Measurements from ENCODE around the gene CASP9. TPM values are rescaled to one million over a fixed set of nuclear protein-coding genes. Genes with fewer than 3 reads are reported as not detected.
A peak's percentile ranks its signal among the peaks of the same experiment; 100 is the strongest.
"Not testable (repeated sequence)": the region's sequence is repeated elsewhere in the genome, so short reads cannot be mapped to it uniquely, and the experiment has no call there.

CASP9 gene
- total RNA-seq, 4 donors from 2014 or later = 7.4 to 34.0 (median 26.2) TPM

DNA sequence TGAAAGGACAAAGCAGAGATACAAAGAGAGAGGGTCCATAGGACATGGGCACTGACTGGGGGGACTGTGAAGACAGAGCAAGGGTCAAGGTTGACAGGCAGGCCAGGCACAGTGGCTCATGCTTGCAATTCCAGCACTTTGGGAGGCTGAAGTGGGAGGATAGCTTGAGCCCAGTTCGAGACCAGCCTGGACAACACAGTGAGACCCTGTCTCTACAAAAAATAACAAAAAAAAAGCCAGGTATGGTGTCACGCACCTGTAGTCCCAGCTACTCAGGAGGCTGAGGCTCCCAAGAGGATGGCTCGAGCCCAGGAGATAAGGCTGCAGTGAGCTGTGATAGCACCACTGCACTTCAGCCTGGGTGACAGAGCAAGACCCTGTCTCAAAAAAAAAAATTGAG, 4.4 kb downstream of the CASP9 start:
- Histone ChIP-seq H3K4me1 (peaks cover 0 to 11% (median 2%) of the 10 kb centered on the region in 4 donors), H3K4me3 (no peak overlapping the region), H3K36me3 (peaks cover 0 to 16% (median 0%) of the 10 kb centered on the region in 3 donors), H3K9me3 (no peaks in the 10 kb centered on the region), H3K27me3 (no peaks in the 10 kb centered on the region), H3K27ac (no peak overlapping the region)
- TF ChIP-seq POLR2A (IDR thresholded peaks at IDR 0.05) = no peak
- TF ChIP-seq, protein P1, sequence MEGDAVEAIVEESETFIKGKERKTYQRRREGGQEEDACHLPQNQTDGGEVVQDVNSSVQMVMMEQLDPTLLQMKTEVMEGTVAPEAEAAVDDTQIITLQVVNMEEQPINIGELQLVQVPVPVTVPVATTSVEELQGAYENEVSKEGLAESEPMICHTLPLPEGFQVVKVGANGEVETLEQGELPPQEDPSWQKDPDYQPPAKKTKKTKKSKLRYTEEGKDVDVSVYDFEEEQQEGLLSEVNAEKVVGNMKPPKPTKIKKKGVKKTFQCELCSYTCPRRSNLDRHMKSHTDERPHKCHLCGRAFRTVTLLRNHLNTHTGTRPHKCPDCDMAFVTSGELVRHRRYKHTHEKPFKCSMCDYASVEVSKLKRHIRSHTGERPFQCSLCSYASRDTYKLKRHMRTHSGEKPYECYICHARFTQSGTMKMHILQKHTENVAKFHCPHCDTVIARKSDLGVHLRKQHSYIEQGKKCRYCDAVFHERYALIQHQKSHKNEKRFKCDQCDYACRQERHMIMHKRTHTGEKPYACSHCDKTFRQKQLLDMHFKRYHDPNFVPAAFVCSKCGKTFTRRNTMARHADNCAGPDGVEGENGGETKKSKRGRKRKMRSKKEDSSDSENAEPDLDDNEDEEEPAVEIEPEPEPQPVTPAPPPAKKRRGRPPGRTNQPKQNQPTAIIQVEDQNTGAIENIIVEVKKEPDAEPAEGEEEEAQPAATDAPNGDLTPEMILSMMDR (IDR thresholded peaks at IDR 0.05) = no peak
- peak in 1 of 3 donors; percentile 27 for DNase-seq

DNA sequence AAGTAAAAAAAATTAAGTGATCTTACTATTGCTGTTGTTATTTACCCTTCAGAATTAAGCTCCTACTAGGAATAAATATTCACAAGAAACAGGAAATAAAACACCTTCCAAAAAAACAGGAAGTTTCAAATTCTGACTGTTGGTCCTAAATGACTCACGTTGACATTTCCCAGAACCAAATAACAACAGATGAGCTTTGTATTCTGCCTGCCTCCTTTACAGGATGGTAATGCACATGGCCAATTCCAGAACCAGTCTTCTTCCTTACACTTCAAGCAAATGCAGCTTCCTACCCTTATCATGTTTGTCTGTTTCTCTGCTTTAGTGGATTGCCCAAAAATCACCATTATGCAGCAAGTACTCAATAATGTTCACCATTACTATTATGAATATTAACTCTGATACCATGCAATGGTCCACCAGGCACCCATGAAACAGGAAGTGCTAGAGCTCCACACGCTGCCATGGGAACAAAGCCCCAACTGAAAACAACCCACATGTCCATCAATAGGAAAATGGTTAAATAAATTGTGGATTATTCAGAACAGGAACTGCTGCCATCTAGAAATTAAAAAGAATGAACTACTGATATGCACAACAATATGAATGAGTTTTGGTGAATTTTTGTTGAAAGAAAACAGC, 8.9 kb downstream of the CASP9 start:
- DNase-seq = peak in 1 of 3 donors; percentile 6
- Histone ChIP-seq H3K27ac (no peak overlapping the region), H3K27me3 (no peaks in the 10 kb centered on the region), H3K4me1 (peaks cover 0 to 5% (median 0%) of the 10 kb centered on the region in 4 donors), H3K9me3 (no peaks in the 10 kb centered on the region), H3K36me3 (peaks cover 0 to 28% (median 0%) of the 10 kb centered on the region in 3 donors), H3K4me3 (no peak overlapping the region)
- no peak for TF ChIP-seq POLR2A (IDR thresholded peaks at IDR 0.05)
- TF ChIP-seq, protein P1 (IDR thresholded peaks at IDR 0.05) = no peak

DNA sequence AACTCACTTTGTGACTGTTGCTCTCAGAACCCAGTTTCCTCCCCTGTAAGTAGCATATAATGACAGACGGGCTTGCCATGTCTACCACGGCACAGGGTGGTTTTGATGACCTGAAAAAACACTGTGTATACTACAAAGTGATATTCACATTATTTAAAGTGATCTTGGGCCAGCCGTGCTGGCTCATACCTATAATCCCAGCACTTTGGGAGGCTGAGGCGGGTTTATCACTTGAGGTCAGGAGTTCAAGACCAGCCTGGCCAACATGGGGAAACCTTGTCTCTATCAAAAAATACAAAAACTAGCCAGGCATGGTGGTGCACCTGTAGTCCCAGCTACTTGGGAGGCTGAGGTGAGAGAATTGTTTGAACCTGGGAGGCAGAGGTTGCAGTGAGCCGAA, 9.5 kb downstream of the CASP9 start:
- not testable (repeated sequence) for DNase-seq, H3K4me1 ChIP-seq, H3K4me3 ChIP-seq, H3K9me3 ChIP-seq, H3K27ac ChIP-seq, H3K27me3 ChIP-seq
- H3K36me3 ChIP-seq = peaks cover 0 to 28% (median 0%) of the 10 kb centered on the region in 3 donors

DNA sequence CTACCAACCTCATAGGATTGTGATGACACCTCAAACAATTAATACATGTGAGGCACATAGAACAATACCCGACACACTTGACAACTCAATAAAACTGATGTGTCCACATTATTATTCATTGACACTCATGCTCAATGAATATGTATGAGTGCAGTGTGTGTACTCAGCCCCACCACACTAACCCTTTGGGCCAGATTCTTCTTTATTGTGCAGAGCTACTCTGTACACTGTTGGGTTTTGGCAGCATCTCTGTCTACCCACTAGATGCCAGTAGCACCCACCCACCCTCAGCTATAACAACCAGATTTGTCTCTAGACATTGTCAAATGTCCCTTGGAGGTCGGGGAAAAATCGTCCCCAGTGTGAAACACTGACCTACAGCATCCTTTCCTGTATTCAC, 10.1 kb downstream of the CASP9 start:
- no peak for TF ChIP-seq POLR2A (IDR thresholded peaks at IDR 0.05)
- TF ChIP-seq, protein P1 (IDR thresholded peaks at IDR 0.05) = no peak
- H3K4me3 ChIP-seq = no peak overlapping the region
- no peaks in the 10 kb centered on the region for H3K27me3 ChIP-seq
- H3K36me3 ChIP-seq = peaks cover 0 to 28% (median 0%) of the 10 kb centered on the region in 3 donors
- no peak for DNase-seq
- H3K4me1 ChIP-seq = peaks cover 0 to 5% (median 0%) of the 10 kb centered on the region in 4 donors
- no peak overlapping the region for H3K27ac ChIP-seq
- H3K9me3 ChIP-seq = no peaks in the 10 kb centered on the region

DNA sequence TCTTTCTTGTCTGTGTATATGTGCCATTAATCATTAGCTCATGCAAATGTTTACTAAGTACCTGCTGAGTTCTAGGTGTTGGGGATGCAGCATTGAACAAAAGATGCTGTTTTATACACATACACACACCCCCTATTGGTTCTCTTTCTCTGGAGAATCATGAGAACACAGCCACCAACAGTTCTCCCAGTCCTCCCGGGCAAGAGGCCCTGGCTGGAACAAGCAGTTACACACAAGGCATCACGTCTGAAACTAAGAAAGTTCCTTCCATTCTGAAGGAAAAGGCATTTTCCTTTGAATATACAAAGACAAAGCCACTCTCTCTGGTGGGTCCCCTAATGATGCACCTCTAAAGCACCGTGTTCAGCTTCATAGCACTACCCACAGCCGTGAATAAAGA, 10.8 kb downstream of the CASP9 start:
- Histone ChIP-seq H3K27ac (no peak overlapping the region), H3K36me3 (peaks cover 0 to 28% (median 0%) of the 10 kb centered on the region in 3 donors), H3K27me3 (no peaks in the 10 kb centered on the region), H3K9me3 (no peaks in the 10 kb centered on the region), H3K4me3 (no peak overlapping the region), H3K4me1 (peaks cover 0 to 5% (median 0%) of the 10 kb centered on the region in 4 donors)
- TF ChIP-seq POLR2A (IDR thresholded peaks at IDR 0.05) = no peak
- TF ChIP-seq, protein P1 (IDR thresholded peaks at IDR 0.05) = no peak
- DNase-seq = peak in 1 of 3 donors; percentile 4

DNA sequence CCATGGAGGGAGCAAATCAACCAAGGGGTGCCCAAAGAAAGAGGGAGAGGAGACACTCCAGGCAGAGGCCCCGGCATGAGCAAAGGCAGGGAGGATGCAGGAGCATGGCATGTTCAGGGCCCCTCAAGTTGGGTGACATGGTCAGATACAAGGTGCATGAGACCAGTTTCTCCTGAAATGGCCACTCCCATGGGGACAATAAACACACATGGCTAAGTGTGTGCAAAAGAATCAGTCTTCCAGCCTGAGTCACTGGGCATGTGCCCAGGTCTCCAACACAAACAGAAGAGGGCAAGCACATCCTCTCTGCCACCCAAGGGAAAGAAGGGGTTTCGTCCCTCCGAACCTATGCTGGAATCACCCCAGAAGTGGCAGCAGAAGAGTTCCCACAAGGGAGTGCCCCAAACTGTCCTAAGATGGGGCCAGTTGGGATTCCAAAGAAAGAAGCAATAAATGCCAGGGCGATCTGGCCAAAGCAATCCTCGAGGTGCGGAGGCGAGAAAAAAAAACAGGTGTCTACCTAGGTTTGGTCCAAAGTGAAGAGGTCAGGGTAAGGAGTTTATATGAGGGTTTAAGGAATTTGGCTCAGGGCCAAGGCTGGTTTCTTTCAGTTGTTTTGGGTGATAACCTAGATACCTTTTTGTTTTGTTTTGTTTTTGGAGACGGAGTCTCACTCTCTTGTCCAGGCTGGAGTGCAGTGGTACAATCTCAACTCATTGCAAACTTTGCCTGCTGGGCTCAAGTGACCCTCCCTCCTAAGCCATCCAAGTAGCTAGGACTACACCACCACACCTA, 13.2 kb downstream of the CASP9 start:
- Histone ChIP-seq H3K27ac (no peak overlapping the region), H3K4me1 (peaks cover 0 to 5% (median 0%) of the 10 kb centered on the region in 4 donors), H3K27me3 (no peaks in the 10 kb centered on the region), H3K36me3 (peaks cover 0 to 28% (median 0%) of the 10 kb centered on the region in 3 donors), H3K4me3 (no peak overlapping the region), H3K9me3 (no peaks in the 10 kb centered on the region)
- TF ChIP-seq, protein P1 (IDR thresholded peaks at IDR 0.05) = no peak
- TF ChIP-seq POLR2A (IDR thresholded peaks at IDR 0.05) = no peak
- peak in 1 of 3 donors; percentile 22 for DNase-seq
